CD4-positive, alpha-beta T cell treated with Interleukin-21 for 1 hour (primary cell): ENCODE measurements around the gene TFIP11.
A peak's percentile ranks its signal among the peaks of the same experiment; 100 is the strongest.

Experiments
- DNase-seq: peaks from one replicate; pipeline ENCODE4 v3.0.0-alpha.2; 2020

The TFIP11 gene

DNA sequence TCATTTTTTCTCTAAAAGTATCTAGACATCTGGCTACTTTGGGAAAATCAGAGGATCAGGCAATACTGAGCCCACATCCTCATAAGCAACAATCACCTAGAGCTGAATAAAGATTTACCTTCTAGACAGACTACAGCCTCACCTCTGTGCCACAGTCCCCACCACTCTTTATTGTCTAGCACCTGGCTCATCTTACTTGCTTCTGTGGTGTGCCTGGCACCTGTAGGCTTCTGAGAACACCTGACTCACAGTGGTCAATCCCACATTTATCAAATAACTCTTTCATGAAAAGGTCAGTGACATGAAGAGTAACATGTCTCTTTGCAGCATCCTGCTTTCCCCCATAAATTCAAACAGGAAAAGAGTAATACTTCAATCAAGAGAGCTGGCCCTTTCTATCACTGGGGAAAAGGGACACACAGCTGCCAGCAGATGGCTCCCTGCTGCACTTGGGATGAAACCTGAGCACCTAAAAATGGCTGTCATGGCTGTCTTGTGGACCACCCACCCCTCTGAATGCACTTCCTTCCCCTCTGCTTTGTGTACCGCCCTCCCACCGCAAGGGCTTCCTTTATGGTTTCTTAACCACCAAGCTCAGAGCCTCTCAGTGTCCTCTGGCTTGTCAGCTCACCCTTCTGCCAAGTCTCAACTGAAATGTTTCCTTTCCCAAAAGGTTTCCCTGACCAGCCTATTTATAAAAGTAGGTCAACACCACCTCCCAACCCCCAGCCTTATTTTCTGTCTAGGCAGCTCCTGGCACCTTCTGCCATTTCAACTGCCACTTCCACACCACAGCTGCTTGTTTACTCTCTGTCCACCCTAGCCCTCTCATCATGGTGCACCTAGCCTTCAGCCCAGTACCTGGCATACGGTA is 9.3 kb downstream of the TFIP11 start:
- DNase-seq, result peak; percentile 80

DNA sequence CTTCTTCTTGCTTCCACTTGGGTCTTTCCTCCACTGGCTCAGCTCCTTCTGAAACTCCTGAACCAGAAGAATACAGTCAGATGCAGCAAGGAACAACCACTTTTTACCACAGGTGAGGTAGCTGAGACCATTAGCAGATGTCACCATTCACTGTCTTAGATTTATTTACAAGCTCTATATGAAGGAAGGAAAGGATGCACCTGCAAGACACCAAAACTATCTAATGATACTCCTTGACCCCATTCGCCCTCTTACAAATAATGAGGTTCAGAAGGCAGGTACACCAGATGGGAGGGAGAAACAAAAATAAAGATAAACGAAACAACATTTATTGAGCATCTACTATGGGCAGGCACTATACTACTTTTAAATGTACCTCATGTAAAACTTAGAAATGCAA is 10.3 kb downstream of the TFIP11 start:
- DNase-seq, result no peak

DNA sequence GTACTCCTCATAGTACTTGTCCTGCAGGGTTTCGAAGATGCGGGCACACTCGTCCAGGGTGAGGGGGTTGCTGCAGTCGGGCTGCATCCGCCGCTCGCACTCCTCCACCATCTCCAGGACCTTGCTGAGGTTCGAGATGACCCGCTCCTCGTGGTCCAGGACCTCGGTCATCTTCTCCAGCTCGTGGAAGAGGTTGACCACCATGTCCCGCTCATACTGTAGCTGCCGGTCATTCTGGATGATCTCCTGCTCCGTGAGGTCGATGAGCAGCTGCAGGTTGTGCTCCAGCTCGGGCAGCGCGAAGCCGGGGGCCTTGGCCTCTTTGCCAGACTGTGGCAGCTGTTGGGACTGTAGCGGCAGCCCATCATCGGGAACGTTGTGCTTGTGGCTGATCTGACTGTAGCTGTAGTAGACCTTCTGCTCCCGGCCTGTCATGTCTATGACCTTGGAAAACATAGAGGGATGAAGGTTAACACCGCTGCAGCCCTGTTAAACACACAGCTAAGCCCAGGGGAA is 13.0 kb downstream of the TFIP11 start:
- DNase-seq, result no peak

DNA sequence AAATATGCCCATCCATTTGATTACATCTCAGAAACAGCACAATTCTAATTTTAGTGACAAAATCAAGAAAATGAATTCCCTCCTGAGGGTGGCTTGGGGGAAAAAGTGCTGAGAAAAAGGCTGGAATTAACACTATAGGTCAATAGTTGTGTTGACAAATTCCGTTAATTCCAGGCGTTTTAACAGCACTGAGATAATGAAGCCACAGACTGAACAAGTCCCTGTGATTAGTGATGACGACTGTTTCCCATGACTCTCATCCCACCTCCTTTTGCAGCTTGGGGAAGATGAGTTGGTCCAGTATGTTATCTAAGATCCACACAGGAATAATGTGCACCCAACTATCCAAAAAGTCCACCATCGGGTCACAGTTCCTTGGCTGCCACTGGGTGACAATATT is 15.8 kb downstream of the TFIP11 start:
- no peak for DNase-seq

DNA sequence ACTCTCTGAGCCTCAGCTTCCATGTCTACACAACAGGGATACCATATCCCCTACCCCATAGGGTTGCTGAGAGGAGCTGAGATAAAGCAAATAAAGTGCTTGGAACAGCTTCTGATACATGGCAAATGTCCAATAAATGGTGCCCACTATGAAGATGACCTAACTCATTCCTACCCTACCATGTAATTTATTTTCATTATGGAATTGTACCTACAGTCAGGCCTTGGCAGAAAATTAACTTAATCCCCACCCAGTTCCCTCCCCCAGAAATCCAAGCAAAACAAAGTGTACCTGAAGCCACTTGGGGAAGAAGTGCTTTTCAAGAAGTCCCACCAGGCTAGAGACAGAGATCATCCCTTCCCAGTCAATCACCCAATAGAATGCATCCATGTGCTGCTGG is 17.8 kb downstream of the TFIP11 start:
- no peak for DNase-seq

DNA sequence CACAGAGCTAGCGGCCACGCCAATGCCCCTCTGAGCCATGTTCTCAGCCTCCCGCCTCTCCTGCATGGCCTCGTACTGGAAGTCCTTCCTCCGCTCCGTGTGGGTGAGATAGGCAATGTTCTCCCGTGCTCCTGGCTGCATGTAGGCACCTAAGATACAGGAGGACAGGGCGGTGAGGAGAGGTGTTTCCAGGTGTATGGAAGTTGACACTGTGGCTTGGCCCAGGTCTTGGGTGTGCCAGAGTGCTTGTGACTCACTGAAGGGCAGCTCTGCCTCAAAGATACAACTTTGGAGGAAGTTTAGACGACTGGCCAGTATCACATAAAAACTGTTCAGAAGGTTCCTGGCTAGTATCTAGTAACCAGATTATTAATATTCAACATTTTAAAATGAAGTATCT is 20.1 kb downstream of the TFIP11 start:
- DNase-seq, result no peak

DNA sequence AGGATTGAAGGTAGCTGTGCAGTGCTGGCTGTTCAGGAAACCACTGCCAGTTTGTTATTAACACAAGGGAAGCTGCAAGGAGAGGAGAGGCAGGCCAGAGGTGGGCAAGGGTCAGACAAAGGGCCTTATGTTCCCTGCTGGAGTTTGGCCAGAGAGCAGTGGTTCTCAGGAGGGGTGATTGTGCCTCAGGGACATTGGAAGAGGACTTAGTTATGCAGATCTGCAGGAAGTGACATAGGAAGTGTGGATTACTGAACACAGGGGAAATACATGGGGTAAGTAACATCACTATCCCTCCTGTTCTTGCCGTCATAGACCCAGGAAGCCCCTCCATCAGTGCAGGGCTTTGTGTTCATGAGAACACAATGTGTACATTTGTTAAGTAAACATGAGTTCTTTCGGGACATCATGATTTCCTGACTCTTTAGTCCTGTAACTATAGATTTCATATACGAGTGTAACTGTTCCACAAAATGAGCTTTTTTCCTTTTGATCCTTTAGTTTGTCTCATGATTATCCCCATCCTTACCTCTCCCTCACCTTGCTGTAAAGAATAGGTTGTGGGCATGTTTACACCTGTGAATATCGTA is 22.7 kb downstream of the TFIP11 start:
- no peak for DNase-seq

DNA sequence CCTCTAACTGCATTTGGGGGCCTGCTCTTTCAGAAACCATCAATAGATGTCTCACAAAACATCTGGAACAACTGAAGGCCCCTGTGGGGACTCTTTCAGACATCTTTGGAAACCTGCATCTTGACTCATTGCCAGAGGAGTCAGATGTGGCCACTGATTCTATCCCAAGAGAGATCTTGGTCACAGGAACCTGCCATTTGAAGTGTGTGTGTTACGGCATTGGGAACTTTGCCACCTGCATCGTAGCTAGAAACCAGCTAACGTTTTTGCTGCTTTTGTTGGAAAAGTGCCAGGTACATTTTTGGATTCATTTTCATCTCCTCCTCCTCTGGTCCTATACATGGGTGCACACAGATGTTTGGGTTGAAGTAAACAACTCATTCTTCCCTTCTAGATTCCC is 24.3 kb downstream of the TFIP11 start:
- DNase-seq, result no peak

DNA sequence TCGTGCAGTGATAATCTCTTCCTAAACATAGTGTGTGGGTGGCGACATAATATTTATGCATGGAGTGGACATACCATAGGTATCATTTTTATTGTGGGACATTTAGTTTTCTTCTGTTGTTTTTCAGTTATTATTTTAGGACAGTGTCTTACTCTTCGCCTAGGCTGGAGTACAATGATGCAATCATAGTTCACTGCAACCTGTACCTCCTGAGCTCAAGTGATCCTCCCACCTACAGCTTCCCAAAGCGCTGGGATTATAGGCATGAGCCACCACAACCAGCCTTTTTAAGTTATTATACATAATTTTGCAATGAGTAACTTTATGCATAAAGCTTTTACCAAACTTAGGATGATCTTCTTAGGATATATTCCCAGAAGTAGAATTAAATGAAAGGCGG is 25.9 kb downstream of the TFIP11 start:
- no peak for DNase-seq

DNA sequence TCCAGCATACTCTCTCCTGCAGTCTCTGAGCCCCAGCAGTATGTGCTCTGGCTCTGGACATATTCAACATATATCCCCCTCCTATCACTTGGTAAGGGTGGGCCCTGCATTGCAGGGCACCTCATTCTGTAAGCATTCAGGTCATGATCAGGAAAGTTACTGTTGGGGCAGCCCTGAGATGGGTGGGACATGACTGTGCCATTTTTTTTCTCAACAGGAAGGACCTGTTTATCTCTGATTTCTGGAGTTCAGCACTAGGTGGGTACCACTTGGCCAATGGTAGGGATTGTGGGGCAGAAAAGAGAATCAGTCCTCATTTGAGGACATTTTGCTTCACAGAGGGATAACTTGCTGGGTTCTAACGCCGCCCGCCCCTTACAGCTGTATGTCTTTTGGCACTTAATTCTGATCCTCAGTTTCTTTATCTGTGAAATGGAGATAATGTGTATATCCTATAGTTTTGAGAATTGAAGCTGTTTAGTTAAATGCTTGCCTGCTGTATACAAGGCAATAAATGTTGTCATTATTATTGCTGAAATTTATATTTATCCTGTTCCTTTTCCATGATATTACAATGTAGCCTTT is 26.4 kb downstream of the TFIP11 start:
- no peak for DNase-seq

DNA sequence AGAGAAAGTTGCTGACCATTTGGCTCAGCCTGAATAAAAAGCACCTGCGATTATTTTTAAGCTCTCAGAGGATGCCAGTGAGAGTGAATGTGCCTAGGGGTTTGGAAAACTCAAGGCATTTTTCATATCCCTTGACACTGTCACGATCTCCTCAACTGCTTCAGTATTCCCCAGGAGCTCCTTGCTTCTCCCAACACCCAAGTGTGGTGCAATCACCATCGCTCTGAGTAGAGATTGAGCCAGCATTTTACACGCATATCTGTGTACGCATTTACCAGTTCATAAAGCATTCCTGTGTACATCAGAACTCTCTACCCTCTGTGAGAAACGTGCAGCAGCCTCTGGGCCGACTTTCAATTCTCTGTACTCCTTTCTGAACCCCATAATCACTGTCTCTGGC is 27.3 kb downstream of the TFIP11 start:
- DNase-seq, result no peak

DNA sequence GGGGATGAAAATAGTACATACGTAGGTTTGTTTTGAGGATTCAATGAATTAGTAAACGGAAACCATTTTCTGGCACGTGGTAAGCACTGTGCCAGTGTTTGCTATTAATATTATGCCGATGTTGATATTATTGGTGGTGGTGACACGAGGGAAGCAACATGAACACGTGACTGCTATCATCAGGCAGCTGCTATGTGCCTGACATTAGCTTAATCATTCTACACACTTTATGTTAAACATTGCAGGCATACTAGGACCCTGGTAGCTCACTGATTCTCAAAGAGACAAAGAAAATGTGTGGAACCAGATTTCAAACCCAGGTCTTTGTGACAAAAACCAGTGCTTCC is 27.9 kb downstream of the TFIP11 start:
- DNase-seq, result peak; percentile 58

DNA sequence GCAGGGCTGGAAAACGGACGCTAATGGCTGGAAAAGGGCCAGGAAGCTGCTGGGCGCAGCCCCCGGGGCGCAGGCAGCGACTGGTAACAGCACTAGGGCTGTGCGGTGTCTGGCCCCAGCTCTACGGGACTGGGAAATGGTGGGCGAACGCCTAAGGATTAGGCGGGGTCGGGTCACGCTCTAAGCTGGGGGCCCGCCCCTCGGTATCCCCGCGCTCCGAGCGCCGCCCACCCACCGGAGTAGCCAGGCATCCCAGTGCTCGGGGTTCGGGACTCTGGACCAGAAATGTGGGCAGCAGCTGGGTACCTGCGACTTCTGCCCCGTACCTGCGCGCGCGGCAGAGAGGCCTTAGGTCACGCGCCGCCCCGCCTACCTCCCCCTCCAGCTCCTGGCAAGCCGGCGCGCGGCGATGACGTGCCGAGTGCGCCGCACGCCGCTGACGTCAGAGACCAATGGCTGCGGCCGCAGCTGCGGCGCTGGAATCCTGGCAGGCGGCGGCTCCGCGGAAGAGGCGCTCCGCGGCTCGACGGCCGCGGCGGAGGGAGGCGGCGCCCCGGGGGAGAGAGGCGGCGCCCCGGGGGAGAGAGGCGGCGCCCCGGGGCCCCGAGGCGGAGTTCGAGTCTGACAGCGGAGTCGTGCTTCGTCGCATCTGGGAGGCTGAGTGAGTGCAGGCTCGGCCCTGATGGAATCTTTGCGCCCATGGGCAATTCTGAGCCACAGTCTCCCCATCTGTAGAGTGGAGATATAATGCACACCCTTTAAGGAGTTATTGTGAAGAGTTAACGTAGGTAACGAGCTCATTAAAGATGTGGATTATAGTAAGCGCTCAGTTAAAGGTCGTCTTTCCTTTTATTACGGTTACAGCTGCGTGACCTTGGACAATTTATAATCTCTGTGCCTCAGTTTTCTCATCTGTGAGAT is 28.6 kb downstream of the TFIP11 start, which contains the start of the genes HPS4 and SRRD:
Gene HPS4 (minus strand): TSS at position 345 of the 921 bp plus-strand sequence. CDS start 2,021 bp downstream, outside the sequence.
Gene SRRD (plus strand): TSS at position 439 of the 921 bp plus-strand sequence. CDS start 14 bp downstream, at position 453.
- DNase-seq, result peak; percentile 94

DNA sequence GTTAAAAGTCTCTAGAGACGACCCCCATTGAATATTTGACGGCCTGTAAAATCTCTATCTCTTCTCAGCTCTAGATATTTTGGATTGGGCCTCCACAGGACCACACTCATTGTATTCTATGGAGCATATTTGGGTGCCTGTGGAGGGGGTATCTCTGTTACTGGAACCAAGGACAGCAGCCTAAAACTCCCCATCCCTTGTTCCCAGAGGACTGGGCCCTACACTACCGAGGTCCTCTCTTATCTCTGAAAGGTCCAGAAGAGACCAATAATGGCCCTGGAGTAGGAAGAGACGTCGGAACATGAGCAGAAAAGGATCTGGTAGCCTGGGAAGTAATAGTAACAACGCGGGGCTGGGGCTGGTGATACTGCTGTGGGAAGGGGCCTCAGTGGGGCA is 29.2 kb downstream of the TFIP11 start:
- no peak for DNase-seq

DNA sequence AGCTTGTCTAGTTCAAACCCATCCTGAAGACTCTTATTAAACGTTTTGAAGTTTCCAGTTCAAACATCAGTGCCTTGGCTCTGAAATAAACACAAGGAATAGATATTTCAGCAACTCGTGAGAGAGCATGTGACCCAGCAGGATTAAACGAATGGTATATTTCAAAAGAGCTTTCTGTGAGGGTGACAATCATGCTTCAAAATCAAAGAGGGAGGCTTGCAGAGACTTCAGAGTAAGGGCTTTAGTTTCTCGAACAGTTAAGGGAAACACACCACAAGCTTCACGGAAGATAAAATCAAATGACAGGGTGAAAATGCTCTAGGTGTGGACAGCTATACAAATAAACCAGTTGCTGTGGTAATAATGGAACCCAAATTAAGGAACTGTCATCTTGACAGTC is 30.1 kb downstream of the TFIP11 start:
- no peak for DNase-seq

DNA sequence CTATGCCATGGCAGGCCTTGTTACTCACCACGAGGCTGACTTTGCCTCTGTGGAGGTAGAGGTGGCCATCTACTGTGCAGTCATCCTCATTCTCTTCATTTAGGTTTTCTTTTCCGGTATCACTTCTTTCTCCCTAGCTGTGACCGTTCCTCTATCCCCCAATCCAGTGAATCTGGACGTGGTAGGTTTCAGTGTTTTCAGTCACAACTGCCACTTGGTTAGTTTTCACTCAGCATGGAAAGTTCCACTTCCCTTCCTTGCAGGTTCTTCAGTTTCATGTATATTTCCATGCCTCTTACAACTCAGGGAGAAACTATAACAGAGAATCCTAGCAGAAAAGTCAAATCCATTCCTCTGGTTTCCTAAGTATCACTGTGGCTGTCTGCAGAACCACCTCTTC is 30.6 kb downstream of the TFIP11 start:
- DNase-seq, result no peak

DNA sequence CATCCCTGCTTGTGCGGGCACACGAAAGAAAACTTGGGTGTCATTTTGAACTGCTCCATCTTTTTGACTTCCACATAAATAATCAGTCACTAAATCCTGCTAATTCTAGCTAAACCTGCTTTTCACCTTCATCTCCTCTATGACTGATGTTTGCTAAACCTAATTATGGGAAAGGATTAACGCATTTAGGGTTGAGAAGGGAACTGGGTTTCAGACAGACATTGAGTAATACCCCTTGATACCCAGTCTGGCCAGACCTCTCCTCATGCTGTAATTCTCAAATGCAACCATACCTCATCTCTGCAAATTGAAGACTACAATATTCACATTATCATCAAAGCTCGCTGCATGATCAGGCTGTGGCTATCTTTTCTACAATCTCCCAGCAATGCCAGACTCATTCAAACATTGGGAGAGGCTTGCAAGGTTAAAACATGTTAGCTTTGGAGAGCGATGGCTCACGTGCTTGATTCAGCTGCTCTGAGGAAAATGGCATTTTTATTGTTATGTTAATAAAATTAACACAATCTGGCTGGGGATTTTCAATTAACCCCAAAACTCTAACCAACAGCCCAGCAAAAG is 31.1 kb downstream of the TFIP11 start:
- DNase-seq, result no peak

DNA sequence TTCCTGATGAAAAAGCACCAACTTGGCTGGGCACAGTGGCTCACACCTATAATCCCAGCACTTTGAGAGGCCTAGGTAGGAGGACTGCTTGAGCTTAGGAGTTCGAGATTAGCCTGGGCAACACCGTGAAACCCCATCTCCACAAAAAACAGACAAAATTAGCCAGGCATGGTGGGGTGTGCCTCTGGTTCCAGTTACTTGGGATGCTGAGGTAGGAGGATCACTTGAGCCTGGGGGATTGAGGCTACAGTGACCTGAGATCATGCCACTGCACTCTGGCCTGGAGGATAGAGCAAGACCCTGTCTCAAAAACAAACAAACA is 31.7 kb downstream of the TFIP11 start:
- no peak for DNase-seq

DNA sequence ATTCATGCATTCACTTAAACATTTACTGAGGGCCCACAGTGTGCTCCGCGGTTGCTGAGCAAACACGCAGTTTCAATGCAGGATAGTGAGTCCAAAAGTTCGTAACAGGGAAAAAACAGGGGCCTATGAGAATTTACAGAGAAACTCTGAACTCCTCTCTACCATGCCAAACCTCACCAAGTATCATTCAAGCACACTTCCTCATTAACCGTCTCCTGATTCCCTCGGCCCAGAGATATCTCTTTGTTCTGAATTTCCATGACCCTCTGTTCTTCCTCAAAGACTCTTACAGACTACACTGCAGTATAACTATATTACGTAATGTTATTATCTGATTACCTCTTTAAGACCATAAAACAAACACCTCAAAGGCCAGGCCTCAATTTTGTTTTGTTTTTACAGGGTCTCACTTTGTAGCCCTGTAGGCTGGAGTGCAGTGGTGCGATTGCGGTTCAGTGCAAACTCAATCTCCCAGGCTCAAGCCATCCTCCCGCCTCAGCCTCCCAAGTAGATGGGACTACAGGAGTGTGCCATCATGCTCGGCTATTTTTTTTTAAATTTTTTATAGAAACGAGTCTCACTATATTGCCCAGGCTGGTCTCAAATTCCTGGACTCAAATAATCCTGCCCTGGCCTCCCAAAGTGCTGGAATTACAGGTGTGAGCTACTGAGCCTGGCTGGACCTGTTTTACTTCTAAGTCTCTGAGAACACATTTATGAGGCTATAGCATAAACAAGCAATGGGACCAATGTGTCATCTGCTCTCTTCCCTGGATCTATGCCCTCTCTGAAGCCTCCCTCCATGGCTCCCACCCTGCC is 32.3 kb downstream of the TFIP11 start:
- no peak for DNase-seq

DNA sequence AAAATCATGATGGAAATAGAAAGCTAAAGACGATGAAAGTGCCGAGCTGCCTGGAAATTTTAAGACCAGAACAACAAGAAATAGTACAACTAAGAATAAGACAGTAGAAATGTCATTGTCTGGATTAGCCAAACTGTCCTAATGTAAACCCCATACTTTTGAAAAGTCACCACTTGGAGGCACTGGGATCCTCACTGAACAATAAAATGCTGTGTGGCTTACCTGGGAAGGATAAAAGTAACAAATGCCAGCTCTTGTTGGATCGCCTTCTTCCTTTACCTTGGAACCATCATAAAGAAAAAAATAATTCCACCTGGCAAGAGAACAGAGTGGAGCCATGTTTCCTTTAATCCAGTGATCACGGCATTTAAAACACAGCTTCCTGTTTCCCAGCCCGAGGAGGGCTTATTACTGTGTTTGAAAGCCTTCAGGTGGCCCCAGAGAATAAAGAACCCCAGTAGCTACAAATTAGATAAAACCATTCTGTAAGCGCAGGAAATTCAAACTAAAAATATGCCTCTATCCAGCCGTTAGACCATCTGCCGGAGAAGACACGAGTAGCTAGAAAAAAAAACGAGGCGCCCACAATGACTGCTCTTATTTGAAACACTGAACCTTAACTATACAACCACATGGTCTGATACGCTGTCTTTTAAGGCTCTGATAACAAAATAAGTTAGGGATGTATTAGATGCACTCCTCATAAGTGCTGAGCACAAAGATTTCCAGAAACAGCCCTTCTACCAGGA is 33.1 kb downstream of the TFIP11 start:
- DNase-seq, result no peak

DNA sequence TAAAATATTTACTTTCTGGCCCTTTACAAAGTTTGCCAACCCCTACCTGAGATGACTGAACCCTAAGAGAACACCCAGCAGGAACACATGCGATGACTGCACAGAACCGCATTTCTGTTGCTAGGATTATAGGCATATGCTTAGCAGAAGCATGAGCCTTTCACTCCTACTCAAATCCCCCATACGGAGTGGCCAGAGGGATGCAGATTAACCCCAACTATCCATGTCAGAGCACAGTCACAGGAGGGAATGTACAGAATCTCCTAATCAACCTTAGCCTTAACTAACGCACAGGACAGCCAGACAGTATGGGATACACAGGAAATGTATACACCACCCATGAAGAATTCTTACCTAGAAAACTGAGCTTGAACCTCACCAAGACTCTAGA is 34.9 kb downstream of the TFIP11 start:
- DNase-seq, result no peak
